NB4 (cell line): Measurements from ENCODE around the gene GRB10.

Source experiments
- CTCF ChIP-seq: IDR thresholded peaks from one replicate; pipeline ENCODE4 v1.5.1; 2012; ENCODE audit warnings: low read depth, low read length
- MAX ChIP-seq: IDR thresholded peaks from 2 replicates; pipeline ENCODE4 v1.6.1; 2011; ENCODE audit warnings: low read depth, low read length

- TF ChIP-seq CTCF (no peak), MAX (no peak)
These were observed 20.4 kb downstream of the GRB10 start for GRCh38 chr7:50762337-50762736.
